ENCODE data around the gene HAP1.

The HAP1 gene

GRCh38 chr17:41775394-41776226 lies 41.2 kb upstream of the HAP1 start:
- TF ChIP-seq EZH2 (IDR thresholded peaks at IDR 0.05; ENCODE audit: borderline replicate concordance, low read length) = no peak
- Histone ChIP-seq H2AFZ (ENCODE audit: low read length) (no peak overlapping the region), H3K4me3 (ENCODE audit: low read depth, low read length, poor library complexity, severe bottlenecking) (no peak overlapping the region), H3K9me3 (ENCODE audit: low read length) (no peaks in the 10 kb centered on the region), H3K79me2 (ENCODE audit: insufficient read depth, low read length) (no peaks in the 10 kb centered on the region), H3K27ac (ENCODE audit: low read depth, low read length, poor library complexity, severe bottlenecking) (no peak overlapping the region), H4K20me1 (ENCODE audit: insufficient read depth, low read length) (no peaks in the 10 kb centered on the region), H3K36me3 (ENCODE audit: insufficient read depth, low read length) (no peaks in the 10 kb centered on the region), H3K27me3 (ENCODE audit: insufficient read depth, low read length) (no peaks in the 10 kb centered on the region), H3K4me1 (ENCODE audit: insufficient read depth, low read length, severe bottlenecking) (peaks cover 16% of the 10 kb centered on the region), H3K4me2 (ENCODE audit: low read length) (no peak overlapping the region), H3K9ac (ENCODE audit: low read length) (no peak overlapping the region), H3F3A (ENCODE audit: insufficient read depth, low read length) (no peaks in the 10 kb centered on the region), H3K9me2 (ENCODE audit: low read depth, low read length) (no peaks in the 10 kb centered on the region)

GRCh38 chr17:41773731-41774193 lies 39.3 kb upstream of the HAP1 start:
- H3K9me3 ChIP-seq (ENCODE audit: low read length) = no peaks in the 10 kb centered on the region
- no peak overlapping the region for H3K4me2 ChIP-seq (ENCODE audit: low read length)
- H3F3A ChIP-seq (ENCODE audit: insufficient read depth, low read length) = no peaks in the 10 kb centered on the region
- no peaks in the 10 kb centered on the region for H4K20me1 ChIP-seq (ENCODE audit: insufficient read depth, low read length)
- H2AFZ ChIP-seq (ENCODE audit: low read length) = no peak overlapping the region
- TF ChIP-seq EZH2 (IDR thresholded peaks at IDR 0.05; ENCODE audit: borderline replicate concordance, low read length) = no peak
- TF ChIP-seq CTCF (IDR thresholded peaks at IDR 0.05; ENCODE audit: low read length) = no peak
- H3K36me3 ChIP-seq (ENCODE audit: insufficient read depth, low read length) = peaks cover 1% of the 10 kb centered on the region; the same call in 1 of the 2 replicates
- H3K79me2 ChIP-seq (ENCODE audit: insufficient read depth, low read length) = no peaks in the 10 kb centered on the region
- no peak overlapping the region for H3K9ac ChIP-seq (ENCODE audit: low read length)
- peaks cover 22% of the 10 kb centered on the region for H3K4me1 ChIP-seq (ENCODE audit: insufficient read depth, low read length, severe bottlenecking)
- H3K4me3 ChIP-seq (ENCODE audit: low read depth, low read length, poor library complexity, severe bottlenecking) = no peak overlapping the region
- H3K27ac ChIP-seq (ENCODE audit: low read depth, low read length, poor library complexity, severe bottlenecking) = no peak overlapping the region
- no peaks in the 10 kb centered on the region for H3K9me2 ChIP-seq (ENCODE audit: low read depth, low read length)
- H3K27me3 ChIP-seq (ENCODE audit: insufficient read depth, low read length) = no peaks in the 10 kb centered on the region

GRCh38 chr17:41773190-41773588 lies 38.7 kb upstream of the HAP1 start:
- no peak for TF ChIP-seq CTCF (IDR thresholded peaks at IDR 0.05; ENCODE audit: low read length)
- no peak for TF ChIP-seq EZH2 (IDR thresholded peaks at IDR 0.05; ENCODE audit: borderline replicate concordance, low read length)
- Histone ChIP-seq H3K79me2 (ENCODE audit: insufficient read depth, low read length) (no peaks in the 10 kb centered on the region), H2AFZ (ENCODE audit: low read length) (no peak overlapping the region), H3K27ac (ENCODE audit: low read depth, low read length, poor library complexity, severe bottlenecking) (no peak overlapping the region), H3K9me3 (ENCODE audit: low read length) (no peaks in the 10 kb centered on the region), H3K9me2 (ENCODE audit: low read depth, low read length) (no peaks in the 10 kb centered on the region), H3K4me2 (ENCODE audit: low read length) (no peak overlapping the region), H3K27me3 (ENCODE audit: insufficient read depth, low read length) (no peaks in the 10 kb centered on the region), H3K9ac (ENCODE audit: low read length) (no peak overlapping the region), H3K4me3 (ENCODE audit: low read depth, low read length, poor library complexity, severe bottlenecking) (no peak overlapping the region), H3K4me1 (ENCODE audit: insufficient read depth, low read length, severe bottlenecking) (peaks cover 22% of the 10 kb centered on the region), H3F3A (ENCODE audit: insufficient read depth, low read length) (no peaks in the 10 kb centered on the region), H4K20me1 (ENCODE audit: insufficient read depth, low read length) (no peaks in the 10 kb centered on the region), H3K36me3 (ENCODE audit: insufficient read depth, low read length) (peaks cover 4% of the 10 kb centered on the region; the same call in 1 of the 2 replicates)
